Liver (tissue), 9 donors: Measurements from ENCODE around the gene SLC47A2. TPM values are rescaled to one million over a fixed set of nuclear protein-coding genes. Genes with fewer than 3 reads are reported as not detected.

Experiments used
- DNase-seq: peaks from one replicate; pipeline ENCODE4 v3.0.0-alpha.2; 2017; ENCODE audit warnings: low spot score
- H3K27ac ChIP-seq, 2 donors: one replicate each; pipeline ENCODE4 v1.7.0; 2013; ENCODE audit warnings: inconsistent platforms in 2 of 2, low read length in 2 of 2, control low read depth in 1 of 2, low read depth in 1 of 2, mild to moderate bottlenecking in 1 of 2
- H3K27me3 ChIP-seq, 4 donors: one replicate each; pipeline versions ENCODE4 v1.6.1 to v1.7.0; 2013; ENCODE audit warnings: low read length in 3 of 4, inconsistent platforms in 1 of 4, mild to moderate bottlenecking in 1 of 4, moderate library complexity in 1 of 4; ENCODE audit not compliant: control insufficient read depth in 4 of 4, insufficient read depth in 4 of 4
- H3K36me3 ChIP-seq, 4 donors: one replicate each; pipeline versions ENCODE4 v1.6.1 to v1.7.0; 2013; ENCODE audit warnings: low read length in 3 of 4, mild to moderate bottlenecking in 3 of 4, low read depth in 1 of 4, moderate library complexity in 1 of 4; ENCODE audit not compliant: control insufficient read depth in 4 of 4, insufficient read depth in 3 of 4
- H3K4me1 ChIP-seq, 4 donors: one replicate each; pipeline versions ENCODE4 v1.6.1 to v1.7.0; 2013; ENCODE audit warnings: low read length in 3 of 4, mild to moderate bottlenecking in 3 of 4, moderate library complexity in 1 of 4; ENCODE audit not compliant: control insufficient read depth in 4 of 4, insufficient read depth in 4 of 4
- H3K4me3 ChIP-seq, 3 donors: one replicate each; pipeline versions ENCODE4 v1.6.1 to v1.7.0; 2013; ENCODE audit warnings: low read length in 3 of 3, control low read depth in 1 of 3, low read depth in 1 of 3, mild to moderate bottlenecking in 1 of 3
- H3K9ac ChIP-seq, 2 donors: one replicate each; pipeline ENCODE4 v1.7.0; 2013; ENCODE audit warnings: low read length in 2 of 2, mild to moderate bottlenecking in 2 of 2, moderate library complexity in 2 of 2, control low read depth in 1 of 2, low read depth in 1 of 2
- H3K9me3 ChIP-seq, 4 donors: one replicate each; pipeline versions ENCODE4 v1.6.1 to v1.7.0; 2013; ENCODE audit warnings: low read length in 3 of 4; ENCODE audit not compliant: control insufficient read depth in 4 of 4
- EGR1 ChIP-seq, 2 donors: IDR thresholded peaks; 2 replicates each; pipeline ENCODE4 v1.6.1; 2016 to 2018; ENCODE audit warnings: antibody characterized with exemption in 2 of 2, low read depth in 2 of 2
- FOXA1 ChIP-seq: IDR thresholded peaks from 2 replicates; pipeline ENCODE4 v1.6.1; 2016; ENCODE audit warnings: antibody characterized with exemption
- FOXA2 ChIP-seq: IDR thresholded peaks from 2 replicates; pipeline ENCODE4 v1.6.1; 2016; ENCODE audit warnings: antibody characterized with exemption
- GABPA ChIP-seq, 2 donors: IDR thresholded peaks in 1 of 2; conservative IDR thresholded peaks in 1 of 2; 2 replicates each; pipeline ENCODE4 v1.6.1; 2016; ENCODE audit warnings: antibody characterized with exemption in 2 of 2, mild to moderate bottlenecking in 1 of 2, moderate library complexity in 1 of 2
- HNF4G ChIP-seq: IDR thresholded peaks from 2 replicates; pipeline ENCODE4 v1.6.1; 2016; ENCODE audit warnings: antibody characterized with exemption
- JUND ChIP-seq, 2 donors: IDR thresholded peaks; 2 replicates each; pipeline ENCODE4 v1.6.1; 2016; ENCODE audit warnings: antibody characterized with exemption in 2 of 2
- MAX ChIP-seq: IDR thresholded peaks from 2 replicates; pipeline ENCODE4 v1.6.1; 2016; ENCODE audit warnings: antibody characterized with exemption
- NR2F2 ChIP-seq: IDR thresholded peaks from 2 replicates; pipeline ENCODE4 v1.6.1; 2016; ENCODE audit warnings: antibody characterized with exemption
- RAD21 ChIP-seq, 2 donors: IDR thresholded peaks; 2 replicates each; pipeline ENCODE4 v1.6.1; 2016; ENCODE audit warnings: antibody characterized with exemption in 2 of 2, mild to moderate bottlenecking in 2 of 2
- RXRA ChIP-seq, 2 donors: IDR thresholded peaks; 2 replicates each; pipeline ENCODE4 v1.6.1; 2017 to 2018; ENCODE audit warnings: antibody characterized with exemption in 2 of 2, mild to moderate bottlenecking in 1 of 2
- SP1 ChIP-seq: IDR thresholded peaks from 2 replicates; pipeline ENCODE4 v1.6.1; 2018; ENCODE audit warnings: antibody characterized with exemption, mild to moderate bottlenecking
- TAF1 ChIP-seq: conservative IDR thresholded peaks from 2 replicates; pipeline ENCODE4 v1.6.1; 2016; ENCODE audit warnings: antibody characterized with exemption, mild to moderate bottlenecking
- YY1 ChIP-seq: IDR thresholded peaks from 2 replicates; pipeline ENCODE4 v1.6.1; 2016; ENCODE audit warnings: antibody characterized with exemption, mild to moderate bottlenecking
- WGBS: extraction: QIAGEN DNeasy Blood & Tissue Kit; methylation state at CpG from one replicate; pipeline ENCODE4 v1.1.7; 2013; 5-methylcytosine and 5-hydroxymethylcytosine counted together
- polyA plus RNA-seq, 2 donors: library from polyadenylated mRNA; stranded (reverse) in 1 of 2; unstranded in 1 of 2; fragments of 200-250 nt in 1 of 2; fragments of >200 nt in 1 of 2; fragmentation: Nextera tagmentation in 1 of 2; extraction: Ambion mirVana in 1 of 2; gene quantifications; one replicate each; pipeline versions ENCODE4 v1.2.1 to v1.2.3, GENCODE V29; 2013 to 2015
- total RNA-seq, 2 donors: library from RNA; depleted of rRNA; stranded (reverse); fragments of >200 nt; gene quantifications; one replicate each; pipeline ENCODE4 v1.2.3, GENCODE V29; 2014
- TF ChIP-seq, protein P1 (sequence below): IDR thresholded peaks from 2 replicates; pipeline ENCODE4 v1.6.1; 2016; ENCODE audit warnings: antibody characterized with exemption, mild to moderate bottlenecking
- TF ChIP-seq, protein P2 (sequence below): IDR thresholded peaks from 2 replicates; pipeline ENCODE4 v1.6.1; 2016; ENCODE audit warnings: antibody characterized with exemption
- donor health status: healthy.
- donor health status: healthy.
- donor health status: healthy.
- donor health status: healthy.
- donor health status: healthy.

SLC47A2 gene
- total and polyA plus RNA-seq, 4 donors, result 0.08 TPM; not detected in 3

DNA sequence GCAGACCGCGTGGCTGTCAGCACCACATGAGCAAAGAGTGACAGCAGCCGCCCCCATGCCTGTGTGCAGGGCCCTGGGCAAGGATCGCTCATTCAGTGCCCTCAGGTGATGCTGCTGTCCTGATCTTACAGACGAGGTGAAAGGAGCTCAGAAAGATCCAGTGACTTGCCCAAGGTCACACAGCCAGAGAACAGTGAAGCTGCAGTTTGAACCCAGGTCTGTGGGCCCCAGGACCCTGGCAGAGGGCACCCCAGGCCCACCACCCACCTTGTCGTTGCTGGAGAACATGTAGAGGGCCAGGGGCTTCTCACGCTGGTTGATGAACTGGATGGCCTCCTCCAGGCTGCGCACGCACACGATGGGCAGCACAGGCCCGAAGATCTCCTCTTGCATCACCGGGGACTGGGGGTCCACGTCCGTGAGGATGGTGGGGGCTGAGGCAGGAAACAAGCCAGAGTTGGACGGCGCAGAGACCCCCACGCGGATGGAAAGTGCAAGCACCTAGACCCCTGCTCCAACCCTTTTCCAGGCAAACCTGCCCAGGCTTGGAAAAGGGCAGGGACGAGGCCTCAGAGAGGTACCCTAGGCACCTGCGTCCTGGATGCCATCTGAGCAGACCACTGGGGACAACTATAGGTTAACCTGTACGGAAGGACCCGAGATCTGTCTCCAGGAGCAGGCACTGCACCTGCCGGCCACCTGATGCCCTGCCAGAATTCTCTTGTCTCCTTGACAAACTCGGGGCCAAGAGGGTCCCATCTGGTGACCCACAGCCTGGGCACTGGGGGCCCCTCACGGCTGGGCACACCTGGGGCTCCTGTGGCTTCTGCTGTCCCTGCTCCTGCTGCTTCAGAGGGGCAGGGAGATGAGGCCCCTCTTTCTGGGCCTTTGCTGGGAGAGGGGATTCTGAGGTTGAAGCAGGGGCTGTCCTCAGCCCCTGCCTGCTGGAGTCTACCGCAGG lies 23.1 kb upstream of the SLC47A2 start (continued):
- no peak for TF ChIP-seq EGR1 (IDR thresholded peaks at IDR 0.05; ENCODE audit: low read depth in 2 of 2)
- TF ChIP-seq NR2F2, result no peak
- no peak for TF ChIP-seq SP1
- TF ChIP-seq RXRA (IDR thresholded peaks at IDR 0.05), result no peak
- no peak for TF ChIP-seq YY1
- TF ChIP-seq JUND (IDR thresholded peaks at IDR 0.05), result no peak

DNA sequence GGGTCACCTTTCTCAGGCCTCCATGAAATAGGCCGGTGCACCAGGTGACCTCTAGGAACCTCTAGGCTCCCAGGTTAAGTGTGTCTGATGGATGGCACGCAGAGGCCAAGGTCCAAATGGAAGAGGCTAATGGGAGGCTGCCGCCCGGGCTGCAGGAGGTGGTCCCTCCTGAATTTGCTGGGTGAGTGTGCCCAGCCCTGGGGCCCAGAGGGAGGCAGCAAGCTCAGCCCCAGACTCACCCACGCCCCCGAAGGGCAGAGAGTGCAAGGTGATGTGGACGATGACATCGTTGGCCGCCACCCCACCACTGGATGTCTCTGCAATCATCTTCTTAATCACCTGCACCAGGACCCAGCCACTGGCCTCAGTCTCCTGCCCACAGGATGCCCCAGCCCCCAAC lies 22.4 kb upstream of the SLC47A2 start:
- Histone ChIP-seq H3K4me3 (no peak overlapping the region), H3K4me1 (no peaks in the 10 kb centered on the region), H3K9ac (no peak overlapping the region), H3K36me3 (no peaks in the 10 kb centered on the region), H3K9me3 (no peaks in the 10 kb centered on the region), H3K27me3 (no peaks in the 10 kb centered on the region), H3K27ac (no peak overlapping the region)
- DNase-seq, result no peak
- TF ChIP-seq EGR1 (IDR thresholded peaks at IDR 0.05; ENCODE audit: low read depth in 2 of 2) (no peak), JUND (IDR thresholded peaks at IDR 0.05) (no peak), FOXA1 (no peak), RAD21 (IDR thresholded peaks at IDR 0.05) (no peak), SP1 (no peak), RXRA (IDR thresholded peaks at IDR 0.05) (no peak), FOXA2 (no peak), NR2F2 (no peak), YY1 (no peak), GABPA (IDR thresholded peaks at IDR 0.05 in 1 of 2, conservative IDR thresholded peaks at IDR 0.05 in 1 of 2) (no peak)
- TF ChIP-seq, protein P1, sequence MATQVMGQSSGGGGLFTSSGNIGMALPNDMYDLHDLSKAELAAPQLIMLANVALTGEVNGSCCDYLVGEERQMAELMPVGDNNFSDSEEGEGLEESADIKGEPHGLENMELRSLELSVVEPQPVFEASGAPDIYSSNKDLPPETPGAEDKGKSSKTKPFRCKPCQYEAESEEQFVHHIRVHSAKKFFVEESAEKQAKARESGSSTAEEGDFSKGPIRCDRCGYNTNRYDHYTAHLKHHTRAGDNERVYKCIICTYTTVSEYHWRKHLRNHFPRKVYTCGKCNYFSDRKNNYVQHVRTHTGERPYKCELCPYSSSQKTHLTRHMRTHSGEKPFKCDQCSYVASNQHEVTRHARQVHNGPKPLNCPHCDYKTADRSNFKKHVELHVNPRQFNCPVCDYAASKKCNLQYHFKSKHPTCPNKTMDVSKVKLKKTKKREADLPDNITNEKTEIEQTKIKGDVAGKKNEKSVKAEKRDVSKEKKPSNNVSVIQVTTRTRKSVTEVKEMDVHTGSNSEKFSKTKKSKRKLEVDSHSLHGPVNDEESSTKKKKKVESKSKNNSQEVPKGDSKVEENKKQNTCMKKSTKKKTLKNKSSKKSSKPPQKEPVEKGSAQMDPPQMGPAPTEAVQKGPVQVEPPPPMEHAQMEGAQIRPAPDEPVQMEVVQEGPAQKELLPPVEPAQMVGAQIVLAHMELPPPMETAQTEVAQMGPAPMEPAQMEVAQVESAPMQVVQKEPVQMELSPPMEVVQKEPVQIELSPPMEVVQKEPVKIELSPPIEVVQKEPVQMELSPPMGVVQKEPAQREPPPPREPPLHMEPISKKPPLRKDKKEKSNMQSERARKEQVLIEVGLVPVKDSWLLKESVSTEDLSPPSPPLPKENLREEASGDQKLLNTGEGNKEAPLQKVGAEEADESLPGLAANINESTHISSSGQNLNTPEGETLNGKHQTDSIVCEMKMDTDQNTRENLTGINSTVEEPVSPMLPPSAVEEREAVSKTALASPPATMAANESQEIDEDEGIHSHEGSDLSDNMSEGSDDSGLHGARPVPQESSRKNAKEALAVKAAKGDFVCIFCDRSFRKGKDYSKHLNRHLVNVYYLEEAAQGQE, result no peak
- WGBS, result 97% methylated on average over 9 of the region's 9 CpGs

- 96% methylated on average over 14 of the region's 14 CpGs for whole genome bisulfite sequencing
- H3K4me1 ChIP-seq, result no peaks in the 10 kb centered on the region
- H3K27ac ChIP-seq, result no peak overlapping the region
- no peak for TF ChIP-seq MAX
- no peak for TF ChIP-seq HNF4G
- no peak for TF ChIP-seq RAD21 (IDR thresholded peaks at IDR 0.05)
- no peak for TF ChIP-seq FOXA2
- TF ChIP-seq, protein P1, result no peak
- TF ChIP-seq FOXA1, result no peak
- no peak for TF ChIP-seq RXRA (IDR thresholded peaks at IDR 0.05)
- no peak for TF ChIP-seq TAF1
- TF ChIP-seq, protein P2, sequence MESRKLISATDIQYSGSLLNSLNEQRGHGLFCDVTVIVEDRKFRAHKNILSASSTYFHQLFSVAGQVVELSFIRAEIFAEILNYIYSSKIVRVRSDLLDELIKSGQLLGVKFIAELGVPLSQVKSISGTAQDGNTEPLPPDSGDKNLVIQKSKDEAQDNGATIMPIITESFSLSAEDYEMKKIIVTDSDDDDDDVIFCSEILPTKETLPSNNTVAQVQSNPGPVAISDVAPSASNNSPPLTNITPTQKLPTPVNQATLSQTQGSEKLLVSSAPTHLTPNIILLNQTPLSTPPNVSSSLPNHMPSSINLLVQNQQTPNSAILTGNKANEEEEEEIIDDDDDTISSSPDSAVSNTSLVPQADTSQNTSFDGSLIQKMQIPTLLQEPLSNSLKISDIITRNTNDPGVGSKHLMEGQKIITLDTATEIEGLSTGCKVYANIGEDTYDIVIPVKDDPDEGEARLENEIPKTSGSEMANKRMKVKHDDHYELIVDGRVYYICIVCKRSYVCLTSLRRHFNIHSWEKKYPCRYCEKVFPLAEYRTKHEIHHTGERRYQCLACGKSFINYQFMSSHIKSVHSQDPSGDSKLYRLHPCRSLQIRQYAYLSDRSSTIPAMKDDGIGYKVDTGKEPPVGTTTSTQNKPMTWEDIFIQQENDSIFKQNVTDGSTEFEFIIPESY, result no peak
- no peak for TF ChIP-seq EGR1 (IDR thresholded peaks at IDR 0.05; ENCODE audit: low read depth in 2 of 2)
- TF ChIP-seq GABPA (IDR thresholded peaks at IDR 0.05 in 1 of 2, conservative IDR thresholded peaks at IDR 0.05 in 1 of 2), result no peak
- TF ChIP-seq NR2F2, result no peak
- H3K9ac ChIP-seq, result no peak overlapping the region
- no peak for DNase-seq
- no peaks in the 10 kb centered on the region for H3K27me3 ChIP-seq
- no peaks in the 10 kb centered on the region for H3K36me3 ChIP-seq
- no peak overlapping the region for H3K4me3 ChIP-seq
- H3K9me3 ChIP-seq, result no peaks in the 10 kb centered on the region
Observed at GRCh38 chr17:19738073-19738449, 21.7 kb upstream of the SLC47A2 start.
